Activated CD8-positive, alpha-beta T cell treated with anti-CD3 and anti-CD28 coated beads for 36 hours (primary cell): ENCODE results near the gene CENATAC. TPM values are rescaled to one million over a fixed set of nuclear protein-coding genes. Genes with fewer than 3 reads are reported as not detected.
"Not testable (repeated sequence)": the region's sequence is repeated elsewhere in the genome, so short reads cannot be mapped to it uniquely, and the experiment has no call there.

Source experiments
- ATAC-seq: fragments of 200-7000 bp; cut with Tn5 transposase; one replicate; pipeline ENCODE4 v1.10.0; 2021; ENCODE audit warnings: mild to moderate bottlenecking, moderate library complexity
- CTCF ChIA-PET: fragments of 350-600 bp; sonication (Branson Sonifier 250); formaldehyde crosslinking; loops from one replicate; lab custom pipeline; 2021; ENCODE audit warnings: antibody characterized with exemption; lab: Charles Lee
- POLR2A ChIA-PET: fragments of 350-600 bp; sonication (Branson Sonifier 250); formaldehyde crosslinking; loops from one replicate; lab custom pipeline; 2021; ENCODE audit warnings: antibody characterized with exemption; lab: Charles Lee
- DNase-seq: peaks from one replicate; pipeline ENCODE4 v3.0.0-alpha.2; 2020
- H3K27ac Mint-ChIP-seq: one replicate; pipeline ENCODE4 v1.8.0; 2021; ENCODE audit warnings: mild to moderate bottlenecking, mixed read lengths
- H3K27me3 Mint-ChIP-seq: one replicate; pipeline ENCODE4 v1.8.0; 2021; ENCODE audit warnings: mixed read lengths
- H3K36me3 Mint-ChIP-seq: one replicate; pipeline ENCODE4 v1.8.0; 2021; ENCODE audit warnings: low read depth, mixed read lengths
- H3K4me1 Mint-ChIP-seq: one replicate; pipeline ENCODE4 v1.8.0; 2021; ENCODE audit warnings: low read depth, mixed read lengths
- H3K4me3 Mint-ChIP-seq: one replicate; pipeline ENCODE4 v1.8.0; 2021; ENCODE audit warnings: mild to moderate bottlenecking, moderate library complexity, mixed read lengths
- H3K9me3 Mint-ChIP-seq: one replicate; pipeline ENCODE4 v1.8.0; 2021; ENCODE audit warnings: mixed read lengths
- intact Hi-C: fragments of 100-400 bp; cut with micrococcal nuclease; formaldehyde crosslinking; loops from one replicate; pipeline ENCODE4 v1.10.0; 2022
- total RNA-seq, 2 experiments: library from RNA; stranded (reverse); gene quantifications; one replicate each; pipeline ENCODE4 v1.2.3, GENCODE V29; 2021
- TF ChIP-seq, protein P1 (sequence below): fragments of 200-600 bp; IDR thresholded peaks from one replicate; pipeline ENCODE4 v1.8.0; 2022; ENCODE audit warnings: antibody characterized with exemption, mild to moderate bottlenecking

The CENATAC gene
- total RNA-seq, 2 experiments from 2014 or later: 22.0 to 24.1 TPM

DNA sequence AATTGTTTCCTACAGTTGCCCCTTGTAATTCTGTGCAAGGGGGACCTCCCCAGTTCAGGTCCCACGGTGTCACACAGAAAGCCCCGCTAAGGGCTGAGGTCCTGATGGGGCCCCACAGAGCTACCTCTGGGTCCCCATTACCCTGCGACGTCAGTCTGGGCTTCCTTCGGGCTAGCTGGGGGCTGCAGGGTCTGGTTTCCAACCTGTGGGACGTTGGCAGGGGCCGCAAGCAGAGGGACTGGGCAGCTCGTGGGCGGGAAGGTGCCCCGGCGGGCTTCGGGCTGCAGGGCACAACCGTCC lies 32.0 kb downstream of the CENATAC start:
- Mint-ChIP-seq H3K4me1 (peaks cover 28% of the 10 kb centered on the region), H3K4me3 (peak overlapping the region; percentile 70), H3K27ac (peak overlapping the region; percentile 90), H3K27me3 (no peaks in the 10 kb centered on the region), H3K36me3 (peaks cover 24% of the 10 kb centered on the region), H3K9me3 (no peaks in the 10 kb centered on the region)
- ChIA-PET CTCF (interaction anchor here (0.7 to 2.7 kb wide), 7 partner anchors 11 to 167 kb away, joined by 3 to 20 read pairs (median 5); partner anchors contain the start of genes HYOU1, RPS25 and VPS11), POLR2A (interaction anchor here (0.8 to 8.4 kb wide), 12 partner anchors 13 to 91 kb away, joined by 3 to 98 read pairs (median 4); partner anchors contain the start of genes CENATAC, DPAGT1, HINFP and RPS25)
- intact Hi-C loops: no loop called here
- TF ChIP-seq, protein P1, sequence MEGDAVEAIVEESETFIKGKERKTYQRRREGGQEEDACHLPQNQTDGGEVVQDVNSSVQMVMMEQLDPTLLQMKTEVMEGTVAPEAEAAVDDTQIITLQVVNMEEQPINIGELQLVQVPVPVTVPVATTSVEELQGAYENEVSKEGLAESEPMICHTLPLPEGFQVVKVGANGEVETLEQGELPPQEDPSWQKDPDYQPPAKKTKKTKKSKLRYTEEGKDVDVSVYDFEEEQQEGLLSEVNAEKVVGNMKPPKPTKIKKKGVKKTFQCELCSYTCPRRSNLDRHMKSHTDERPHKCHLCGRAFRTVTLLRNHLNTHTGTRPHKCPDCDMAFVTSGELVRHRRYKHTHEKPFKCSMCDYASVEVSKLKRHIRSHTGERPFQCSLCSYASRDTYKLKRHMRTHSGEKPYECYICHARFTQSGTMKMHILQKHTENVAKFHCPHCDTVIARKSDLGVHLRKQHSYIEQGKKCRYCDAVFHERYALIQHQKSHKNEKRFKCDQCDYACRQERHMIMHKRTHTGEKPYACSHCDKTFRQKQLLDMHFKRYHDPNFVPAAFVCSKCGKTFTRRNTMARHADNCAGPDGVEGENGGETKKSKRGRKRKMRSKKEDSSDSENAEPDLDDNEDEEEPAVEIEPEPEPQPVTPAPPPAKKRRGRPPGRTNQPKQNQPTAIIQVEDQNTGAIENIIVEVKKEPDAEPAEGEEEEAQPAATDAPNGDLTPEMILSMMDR: no peak
- ATAC-seq (no peak), DNase-seq (no peak)

DNA sequence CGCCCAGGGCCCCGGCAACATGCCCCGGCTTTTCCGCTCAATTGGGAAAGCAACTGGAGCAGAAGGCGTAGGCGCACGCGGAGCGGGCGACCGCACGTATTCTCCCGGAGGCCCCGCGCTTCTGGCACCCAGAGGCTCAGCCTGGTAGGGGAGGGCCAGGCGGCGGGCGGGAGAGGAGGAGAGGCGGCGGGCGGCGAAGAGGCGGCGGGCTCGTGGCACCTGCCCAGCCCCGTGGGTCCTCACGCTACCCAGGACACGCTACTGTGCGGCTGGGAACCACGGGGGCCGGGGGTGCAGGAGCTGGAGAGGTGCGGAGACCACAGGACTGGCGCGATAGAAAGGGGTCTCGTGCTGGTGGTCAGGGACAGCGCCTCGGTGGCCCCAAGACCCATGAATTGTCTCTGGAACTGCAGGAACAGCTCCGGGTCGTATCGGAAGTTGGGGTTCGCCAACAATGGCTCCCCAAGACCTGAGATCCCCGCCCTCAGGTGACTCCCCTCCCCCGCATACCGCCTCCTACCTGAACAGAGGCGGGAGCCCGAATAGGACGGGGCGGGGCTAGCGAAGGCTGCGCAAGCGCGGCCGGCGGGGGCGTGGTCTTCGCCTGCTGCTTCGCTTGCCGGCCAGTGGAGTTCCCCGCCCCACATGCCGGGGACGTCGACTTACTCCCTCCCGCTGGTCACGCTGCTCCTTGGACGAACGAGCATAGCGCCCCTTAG lies 32.5 kb downstream of the CENATAC start, which contains the start of gene SLC37A4:
Gene SLC37A4, minus strand, starts transcription at position 549 of the 719 bp plus-strand sequence.
- Mint-ChIP-seq H3K9me3 (no peaks in the 10 kb centered on the region), H3K4me3 (peak within 1 kb of the TSS; percentile 70), H3K27me3 (no peaks in the 10 kb centered on the region), H3K36me3 (peaks cover 19% of the 10 kb centered on the region), H3K4me1 (peaks cover 23% of the 10 kb centered on the region), H3K27ac (peak within 1 kb of the TSS; percentile 90)
- ATAC-seq: peak; percentile 87
- TF ChIP-seq, protein P1: peak; percentile 85
- intact Hi-C loops: no loop called here
- ChIA-PET CTCF (interaction anchor here (0.7 to 2.7 kb wide), 10 partner anchors 11 to 166 kb away, joined by 3 to 20 read pairs (median 6); partner anchors contain the start of genes HYOU1, RPS25, TRAPPC4 and VPS11), POLR2A (interaction anchor here (0.8 to 8.4 kb wide), 14 partner anchors 13 to 292 kb away, joined by 3 to 98 read pairs (median 4); partner anchors contain the start of genes CENATAC, DDX6, DPAGT1 and HINFP)
- peak; percentile 99 for DNase-seq

DNA sequence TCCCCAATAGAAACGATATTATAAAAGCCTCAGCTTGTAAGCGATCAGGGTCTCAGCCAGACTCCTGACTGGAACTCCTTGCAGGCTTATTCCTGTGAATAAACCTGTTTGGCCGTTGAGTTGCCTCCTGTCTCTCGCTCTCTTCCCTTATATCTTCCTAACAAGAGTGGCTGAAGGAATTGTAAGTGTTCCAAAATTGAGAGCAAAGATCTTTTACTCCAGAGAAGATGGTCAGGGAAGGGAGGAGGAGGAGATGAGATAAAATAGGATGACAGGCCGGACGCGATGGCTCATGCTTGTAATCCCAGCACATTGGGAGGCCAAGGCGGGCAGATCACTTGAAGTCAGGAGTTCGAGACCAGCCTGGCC lies 34.0 kb downstream of the CENATAC start:
- Mint-ChIP-seq H3K4me1 (peaks cover 21% of the 10 kb centered on the region), H3K9me3 (no peaks in the 10 kb centered on the region), H3K36me3 (peaks cover 16% of the 10 kb centered on the region), H3K4me3 (no peak overlapping the region), H3K27me3 (no peaks in the 10 kb centered on the region), H3K27ac (no peak overlapping the region)
- DNase-seq: no peak
- intact Hi-C loops: no loop called here
- ChIA-PET CTCF (interaction anchor here (0.7 to 2.7 kb wide), 9 partner anchors 9 to 136 kb away, joined by 3 to 20 read pairs (median 6); partner anchors contain the start of genes HYOU1, RPS25, TRAPPC4 and VPS11), POLR2A (interaction anchor here (1.7 to 8.4 kb wide), 4 partner anchors 15 to 290 kb away, joined by 4 to 98 read pairs (median 7); partner anchors contain the start of genes DDX6, RPS25 and TRAPPC4)
- ATAC-seq: no peak
- TF ChIP-seq, protein P1: no peak

DNA sequence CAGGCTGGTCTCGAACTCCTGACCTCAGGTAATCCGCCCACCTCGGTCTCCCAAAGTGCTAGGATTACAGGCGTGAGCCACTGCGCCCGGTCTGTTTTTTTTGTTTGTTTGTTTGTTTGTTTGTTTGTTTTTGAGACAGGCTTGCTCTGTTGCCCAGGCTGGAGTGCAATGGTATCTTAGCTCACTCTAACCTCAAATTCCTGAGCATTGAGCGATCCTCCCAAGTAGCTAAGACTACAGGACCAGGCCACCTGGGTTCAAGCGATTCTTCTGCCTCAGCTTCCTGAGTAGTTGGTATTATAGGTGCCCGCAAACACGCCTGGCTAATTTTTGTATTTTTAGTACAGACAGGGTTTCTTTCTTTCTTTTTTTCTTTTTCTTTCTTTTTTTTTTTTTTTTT lies 35.5 kb downstream of the CENATAC start:
- ATAC-seq, H3K36me3 Mint-ChIP-seq, H3K9me3 Mint-ChIP-seq, H3K4me3 Mint-ChIP-seq, intact Hi-C loops, H3K27me3 Mint-ChIP-seq, DNase-seq, H3K27ac Mint-ChIP-seq: not testable (repeated sequence)
- ChIA-PET POLR2A (interaction anchor here (0.8 to 1.1 kb wide), 2 partner anchors 23 to 36 kb away, joined by 3 to 4 read pairs; partner anchors contain the start of gene CENATAC), CTCF (interaction anchor here (0.9 kb wide), 1 partner anchor 11 kb away, joined by 4 read pairs; no protein-coding TSS in a partner anchor)
- H3K4me1 Mint-ChIP-seq: peaks cover 20% of the 10 kb centered on the region

DNA sequence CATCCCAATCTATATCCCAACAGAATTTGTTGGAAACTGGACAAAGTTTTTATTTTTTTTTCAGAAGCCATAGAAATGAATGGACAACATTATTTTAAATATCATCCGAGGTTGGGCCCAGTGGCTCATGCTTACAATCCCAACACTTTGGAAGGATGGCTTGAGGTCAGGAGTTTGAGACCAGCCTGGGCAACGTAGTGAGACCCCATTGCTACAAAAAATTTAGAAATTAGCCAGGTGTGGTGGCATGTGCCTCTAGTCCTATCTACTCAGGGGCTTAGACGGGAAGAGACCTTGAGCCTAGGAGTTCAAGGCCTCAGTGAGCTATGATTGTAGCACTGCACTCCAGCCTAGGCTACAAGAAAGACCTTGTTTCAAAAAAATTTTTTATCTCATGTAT lies 36.9 kb downstream of the CENATAC start:
- no peaks in the 10 kb centered on the region for H3K36me3 Mint-ChIP-seq
- H3K9me3 Mint-ChIP-seq: no peaks in the 10 kb centered on the region
- POLR2A ChIA-PET: interaction anchor here (0.7 to 1.4 kb wide), 4 partner anchors 16 to 38 kb away, joined by 3 read pairs; no protein-coding TSS in a partner anchor
- CTCF ChIA-PET: interaction anchor here (0.7 to 1.0 kb wide), 2 partner anchors 345 to 1962 kb away, joined by 3 read pairs; no protein-coding TSS in a partner anchor
- TF ChIP-seq, protein P1: no peak
- H3K27ac Mint-ChIP-seq: no peak overlapping the region
- no peak for ATAC-seq
- H3K4me1 Mint-ChIP-seq: peaks cover 6% of the 10 kb centered on the region
- no peak overlapping the region for H3K4me3 Mint-ChIP-seq
- H3K27me3 Mint-ChIP-seq: no peaks in the 10 kb centered on the region
- no peak for DNase-seq
- intact Hi-C loops: no loop called here
